GM06990 (cell line): ENCODE data around the gene TPSB2.
"Not testable (repeated sequence)": the region's sequence is repeated elsewhere in the genome, so short reads cannot be mapped to it uniquely, and the experiment has no call there.

ENCODE experiments used
- DNase-seq: peaks from one replicate; pipeline ENCODE4 v3.0.0-alpha.2; 2011; ENCODE audit not compliant: insufficient read length; ENCODE audit errors: extremely low read depth
- H3K27me3 ChIP-seq: replicated peaks from 2 replicates; pipeline ENCODE4 v1.6.0; 2011; ENCODE audit warnings: low read length; ENCODE audit not compliant: control insufficient read depth, insufficient read depth
- H3K36me3 ChIP-seq: 2 replicates; pipeline ENCODE4 v1.5.1; 2011; ENCODE audit warnings: low read length; ENCODE audit not compliant: control insufficient read depth, insufficient read depth
- H3K4me3 ChIP-seq: replicated peaks from 2 replicates; pipeline ENCODE4 v1.5.1; 2011; ENCODE audit warnings: low read depth, mild to moderate bottlenecking, control low read depth, low read length
- TF ChIP-seq, protein P1 (sequence below): IDR thresholded peaks from 2 replicates; pipeline ENCODE4 v1.5.1; 2011; ENCODE audit warnings: low read length, control low read depth, mild to moderate bottlenecking, inconsistent platforms; ENCODE audit not compliant: insufficient read depth, poor library complexity, severe bottlenecking

TPSB2 gene

DNA sequence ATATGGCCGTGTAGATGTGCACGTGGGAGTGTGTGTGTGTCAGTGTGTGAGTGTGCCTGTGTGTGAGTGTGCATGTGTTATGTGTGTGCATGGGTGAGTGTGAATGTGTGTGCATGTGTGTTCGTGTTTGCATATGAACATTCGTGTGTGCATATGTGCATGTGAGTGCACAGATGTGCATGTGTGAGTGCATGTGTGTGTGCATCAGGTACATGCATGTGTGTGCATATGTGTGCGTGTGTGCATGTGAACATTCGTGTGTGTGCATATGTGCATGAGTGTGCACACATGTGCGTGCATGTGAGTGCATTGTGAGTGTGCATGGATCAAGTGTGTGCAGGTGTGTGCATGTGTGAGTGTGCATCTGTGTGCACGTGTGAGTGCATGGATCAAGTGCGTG is 8.0 kb upstream of the TPSB2 start:
- TF ChIP-seq, protein P1, sequence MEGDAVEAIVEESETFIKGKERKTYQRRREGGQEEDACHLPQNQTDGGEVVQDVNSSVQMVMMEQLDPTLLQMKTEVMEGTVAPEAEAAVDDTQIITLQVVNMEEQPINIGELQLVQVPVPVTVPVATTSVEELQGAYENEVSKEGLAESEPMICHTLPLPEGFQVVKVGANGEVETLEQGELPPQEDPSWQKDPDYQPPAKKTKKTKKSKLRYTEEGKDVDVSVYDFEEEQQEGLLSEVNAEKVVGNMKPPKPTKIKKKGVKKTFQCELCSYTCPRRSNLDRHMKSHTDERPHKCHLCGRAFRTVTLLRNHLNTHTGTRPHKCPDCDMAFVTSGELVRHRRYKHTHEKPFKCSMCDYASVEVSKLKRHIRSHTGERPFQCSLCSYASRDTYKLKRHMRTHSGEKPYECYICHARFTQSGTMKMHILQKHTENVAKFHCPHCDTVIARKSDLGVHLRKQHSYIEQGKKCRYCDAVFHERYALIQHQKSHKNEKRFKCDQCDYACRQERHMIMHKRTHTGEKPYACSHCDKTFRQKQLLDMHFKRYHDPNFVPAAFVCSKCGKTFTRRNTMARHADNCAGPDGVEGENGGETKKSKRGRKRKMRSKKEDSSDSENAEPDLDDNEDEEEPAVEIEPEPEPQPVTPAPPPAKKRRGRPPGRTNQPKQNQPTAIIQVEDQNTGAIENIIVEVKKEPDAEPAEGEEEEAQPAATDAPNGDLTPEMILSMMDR: no peak
- H3K36me3 ChIP-seq: no peaks in the 10 kb centered on the region
- no peak overlapping the region for H3K4me3 ChIP-seq
- DNase-seq: no peak
- H3K27me3 ChIP-seq: no peaks in the 10 kb centered on the region

DNA sequence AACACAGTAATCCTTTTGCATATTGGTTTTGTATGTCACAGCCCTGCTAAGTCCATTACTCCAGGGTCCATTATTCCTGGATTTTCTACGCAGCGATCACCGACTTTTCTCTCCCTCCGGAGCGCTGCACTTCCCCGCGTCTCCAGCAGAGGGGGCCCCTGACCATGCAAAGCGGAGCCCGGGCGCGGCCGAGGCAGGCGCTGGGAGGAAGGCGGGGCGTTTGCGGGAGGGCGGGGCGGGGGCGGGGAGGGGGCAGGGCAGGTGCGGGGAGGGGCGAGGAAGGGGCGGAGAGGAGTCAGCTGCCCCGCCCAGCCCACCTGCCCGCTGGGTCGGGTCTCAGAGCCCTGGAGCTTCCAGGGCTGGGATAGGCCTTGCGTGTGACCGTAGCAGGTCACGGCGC is 6.7 kb upstream of the TPSB2 start:
- H3K4me3 ChIP-seq, H3K36me3 ChIP-seq, DNase-seq, H3K27me3 ChIP-seq: not testable (repeated sequence)

DNA sequence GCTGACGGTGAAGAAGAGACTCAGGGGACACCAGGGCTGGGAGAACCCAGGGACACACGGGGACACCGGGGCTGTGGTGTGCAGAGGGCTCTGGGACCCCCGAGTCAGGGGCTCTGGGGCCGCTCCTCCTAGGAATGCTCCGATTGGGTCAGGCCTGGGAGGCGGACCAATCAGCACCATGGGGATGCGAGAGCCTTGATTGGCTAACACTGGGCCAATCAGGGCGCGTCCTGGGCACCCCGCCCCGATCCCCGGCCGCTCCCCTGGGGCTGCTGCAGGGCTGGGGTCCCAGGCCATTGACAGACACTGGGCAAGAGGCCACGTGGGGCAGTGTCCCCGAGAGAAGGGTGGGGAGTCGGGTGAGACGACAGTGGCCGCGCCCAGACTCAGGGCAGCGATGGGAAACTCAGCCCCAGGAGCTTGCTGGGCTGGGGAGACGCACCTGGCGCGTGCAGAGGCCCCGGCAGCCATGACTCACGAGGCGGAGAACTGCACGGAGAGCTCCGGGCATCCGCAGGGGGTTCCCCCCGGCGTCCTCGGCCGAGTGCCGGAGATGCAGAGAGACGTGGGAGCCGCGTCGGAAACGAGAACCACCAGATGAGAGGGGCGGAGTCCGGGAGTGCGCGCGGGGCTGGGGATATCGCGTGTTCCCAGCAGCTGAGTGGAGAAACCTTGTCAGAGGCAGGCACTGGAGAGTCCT is 2.2 kb upstream of the TPSB2 start:
- DNase-seq, H3K36me3 ChIP-seq, H3K4me3 ChIP-seq, H3K27me3 ChIP-seq: not testable (repeated sequence)

DNA sequence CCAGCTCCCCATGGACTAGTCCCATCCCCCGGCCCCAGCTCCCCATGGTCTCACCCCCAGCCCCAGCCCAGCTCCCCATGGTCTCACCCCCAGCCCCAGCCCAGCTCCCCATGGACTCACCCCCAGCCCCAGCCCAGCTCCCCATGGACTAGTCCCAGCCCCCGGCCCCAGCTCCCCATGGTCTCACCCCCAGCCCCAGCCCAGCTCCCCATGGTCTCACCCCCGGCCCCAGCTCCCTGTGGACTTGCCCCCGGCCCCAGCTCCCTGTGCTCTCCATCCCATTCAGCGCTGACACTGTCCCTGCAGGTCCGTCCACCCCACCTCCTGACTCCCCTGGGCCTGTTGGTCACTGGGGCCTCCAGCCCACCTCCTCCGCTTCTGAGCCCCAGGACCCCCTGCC is 1.3 kb upstream of the TPSB2 start:
- not testable (repeated sequence) for H3K4me3 ChIP-seq, DNase-seq, H3K27me3 ChIP-seq, H3K36me3 ChIP-seq

DNA sequence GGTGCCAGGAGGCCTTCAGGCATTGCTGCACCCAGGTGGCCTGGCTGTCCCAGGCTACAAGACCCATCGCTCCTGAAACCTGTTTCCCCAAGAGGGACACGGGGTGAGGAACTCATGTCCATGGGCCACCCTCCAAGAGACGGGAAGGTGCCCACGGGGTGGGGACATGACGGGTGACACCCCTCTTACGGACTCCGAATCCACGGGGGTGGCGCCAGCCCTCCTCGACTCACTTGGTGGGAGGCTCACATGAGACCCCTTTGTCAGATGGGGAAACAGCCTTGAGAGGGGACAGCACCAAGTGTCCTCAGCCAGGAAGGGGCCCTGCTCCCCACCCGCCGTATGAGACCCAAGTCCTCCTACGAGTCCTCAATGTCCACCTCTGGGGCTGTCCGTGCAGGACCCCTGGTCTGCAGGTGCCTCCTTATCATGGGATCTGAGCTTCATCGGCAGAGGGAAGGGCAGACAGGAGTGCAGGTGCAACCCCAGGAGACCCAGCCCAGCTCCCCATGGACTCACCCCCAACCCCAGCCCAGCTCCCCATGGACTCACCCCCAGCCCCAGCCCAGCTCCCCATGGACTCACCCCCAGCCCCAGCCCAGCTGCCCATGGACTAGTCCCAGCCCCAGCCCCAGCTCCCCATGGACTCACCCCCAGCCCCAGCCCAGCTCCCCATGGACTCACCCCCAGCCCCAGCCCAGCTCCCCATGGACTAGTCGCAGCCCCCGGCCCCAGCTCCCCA is 658 bp upstream of the TPSB2 start:
- DNase-seq: not testable (repeated sequence)

DNA sequence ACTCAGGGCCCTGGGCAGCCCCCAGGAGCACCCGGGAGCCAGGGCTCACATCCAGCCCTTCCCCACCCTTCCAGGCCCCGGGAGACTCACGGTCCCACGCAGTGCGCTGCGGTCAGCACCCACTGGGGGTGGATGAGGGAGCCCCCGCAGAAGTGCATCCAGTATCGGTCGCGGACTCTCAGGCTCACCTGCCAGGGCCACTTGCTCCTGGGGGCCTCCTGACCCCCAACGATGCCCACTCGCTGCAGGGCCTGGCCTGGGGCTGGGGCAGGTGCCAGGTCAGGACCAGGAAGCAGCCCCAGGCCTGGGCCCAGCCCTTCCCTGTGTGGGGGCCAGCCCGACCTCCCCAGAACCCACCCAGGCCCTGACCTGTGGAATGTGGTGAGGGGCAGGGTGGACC is 508 bp downstream of the TPSB2 start:
- not testable (repeated sequence) for H3K27me3 ChIP-seq, H3K4me3 ChIP-seq, DNase-seq, H3K36me3 ChIP-seq

More for the DNA sequence above, 658 bp upstream of the TPSB2 start:
- H3K27me3 ChIP-seq, H3K36me3 ChIP-seq, H3K4me3 ChIP-seq: not testable (repeated sequence)

DNA sequence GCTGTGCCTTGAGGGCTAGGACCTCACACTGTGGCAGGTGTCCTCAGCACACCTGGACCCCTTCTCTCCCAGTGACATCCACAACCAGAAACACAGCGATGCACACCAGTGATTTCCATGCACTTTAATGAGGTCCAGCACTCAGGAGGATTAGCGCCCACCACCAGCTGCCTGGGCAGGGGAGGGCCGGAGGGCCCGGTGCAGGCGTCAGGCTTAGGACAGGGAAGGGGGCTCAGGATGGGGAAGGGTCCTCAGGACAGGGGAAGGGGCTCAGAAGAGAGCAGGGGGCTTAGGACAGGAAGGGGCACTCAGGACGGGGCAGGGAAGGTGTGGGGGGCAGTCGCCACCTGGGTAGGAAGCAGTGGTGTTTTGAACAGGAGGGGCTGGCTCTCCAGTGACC is 1.8 kb downstream of the TPSB2 start:
- not testable (repeated sequence) for H3K36me3 ChIP-seq, H3K27me3 ChIP-seq, H3K4me3 ChIP-seq, DNase-seq

DNA sequence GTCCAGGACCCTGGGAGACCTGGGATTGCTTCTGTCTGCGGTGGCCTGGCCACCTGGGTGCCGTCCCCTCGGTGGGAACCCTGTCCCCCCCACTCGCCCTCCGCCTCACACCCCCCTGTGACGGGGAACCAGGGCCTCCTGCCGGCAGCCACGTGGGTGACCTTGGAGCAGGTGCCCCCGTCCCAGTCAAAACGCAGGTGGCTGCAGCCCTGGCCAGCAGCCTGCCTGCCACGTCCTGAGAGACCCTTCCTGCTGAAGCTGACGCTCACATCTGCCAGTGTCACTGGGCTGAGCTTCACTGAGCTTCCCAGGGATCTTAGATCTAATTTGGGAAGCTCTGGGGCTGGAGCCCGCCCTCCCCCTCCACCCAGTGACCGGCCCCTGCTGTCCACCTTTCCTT is 3.3 kb downstream of the TPSB2 start:
- not testable (repeated sequence) for H3K4me3 ChIP-seq, DNase-seq, H3K27me3 ChIP-seq, H3K36me3 ChIP-seq

DNA sequence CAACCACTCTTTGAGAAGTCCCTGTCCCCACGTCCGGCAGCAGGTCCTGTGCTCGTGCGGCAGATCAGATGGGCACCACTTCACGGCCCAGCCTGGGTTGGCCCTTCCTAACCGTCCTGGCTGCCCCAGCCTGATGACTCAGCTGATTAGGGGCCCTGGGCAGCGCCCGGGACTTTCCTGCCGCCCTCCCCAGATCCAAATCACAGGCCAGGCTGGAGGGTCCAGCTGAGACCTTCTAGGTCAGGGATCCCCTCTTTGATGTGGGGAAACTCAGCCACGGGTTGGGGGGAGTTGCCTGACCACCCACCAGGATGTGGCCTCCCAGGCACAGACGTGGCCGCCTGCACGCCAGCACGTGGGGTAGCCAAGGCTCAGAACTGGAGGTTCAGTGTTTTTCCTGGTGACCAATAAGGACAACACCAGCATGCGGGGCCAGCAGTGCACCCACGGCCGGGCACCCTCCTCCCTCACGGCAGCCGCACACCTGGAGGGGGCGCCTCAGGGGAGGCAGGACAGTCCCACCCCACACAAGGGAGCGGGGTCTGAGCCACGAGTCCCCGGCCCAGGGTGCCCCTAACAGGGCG is 4.2 kb downstream of the TPSB2 start:
- H3K4me3 ChIP-seq, DNase-seq, H3K36me3 ChIP-seq, H3K27me3 ChIP-seq: not testable (repeated sequence)
